ENCODE data around the gene SIGLEC1.

SIGLEC1 gene

GRCh38 chr20:3729378-3729777 lies 17.0 kb upstream of the SIGLEC1 start:
- no peaks in the 10 kb centered on the region for H3K9me3 ChIP-seq (ENCODE audit: control insufficient read depth in 1 of 2, low read length in 2 of 2)
- H3K4me3 ChIP-seq (ENCODE audit: low read depth in 1 of 2, low read length in 2 of 2): no peak overlapping the region
- H3K27ac ChIP-seq (ENCODE audit: low read depth, low read length): no peak overlapping the region
- peaks cover 17 to 22% of the 10 kb centered on the region in 2 donors for H3K27me3 ChIP-seq (ENCODE audit: control insufficient read depth in 1 of 2, insufficient read depth in 2 of 2, low read length in 2 of 2)
- peaks cover 4 to 8% of the 10 kb centered on the region in 2 donors for H3K4me1 ChIP-seq (ENCODE audit: control insufficient read depth in 1 of 2, insufficient read depth in 2 of 2, low read length in 2 of 2)
- H3K9ac ChIP-seq (ENCODE audit: low read depth in 1 of 2, low read length in 2 of 2): no peak overlapping the region
- H3K36me3 ChIP-seq (ENCODE audit: control insufficient read depth in 1 of 2, insufficient read depth in 2 of 2, low read length in 2 of 2): no peaks in the 10 kb centered on the region

GRCh38 chr20:3728876-3729275 lies 16.5 kb upstream of the SIGLEC1 start:
- H3K36me3 ChIP-seq (ENCODE audit: control insufficient read depth in 1 of 2, insufficient read depth in 2 of 2, low read length in 2 of 2): no peaks in the 10 kb centered on the region
- peaks cover 17 to 22% of the 10 kb centered on the region in 2 donors for H3K27me3 ChIP-seq (ENCODE audit: control insufficient read depth in 1 of 2, insufficient read depth in 2 of 2, low read length in 2 of 2)
- no peaks in the 10 kb centered on the region for H3K9me3 ChIP-seq (ENCODE audit: control insufficient read depth in 1 of 2, low read length in 2 of 2)
- no peak overlapping the region for H3K4me3 ChIP-seq (ENCODE audit: low read depth in 1 of 2, low read length in 2 of 2)
- no peak overlapping the region for H3K9ac ChIP-seq (ENCODE audit: low read depth in 1 of 2, low read length in 2 of 2)
- peaks cover 0 to 3% of the 10 kb centered on the region in 2 donors for H3K4me1 ChIP-seq (ENCODE audit: control insufficient read depth in 1 of 2, insufficient read depth in 2 of 2, low read length in 2 of 2)
- H3K27ac ChIP-seq (ENCODE audit: low read depth, low read length): no peak overlapping the region

- Histone ChIP-seq H3K36me3 (ENCODE audit: control insufficient read depth in 1 of 2, insufficient read depth in 2 of 2, low read length in 2 of 2) (no peaks in the 10 kb centered on the region), H3K4me1 (ENCODE audit: control insufficient read depth in 1 of 2, insufficient read depth in 2 of 2, low read length in 2 of 2) (no peaks in the 10 kb centered on the region), H3K9me3 (ENCODE audit: control insufficient read depth in 1 of 2, low read length in 2 of 2) (no peaks in the 10 kb centered on the region), H3K9ac (ENCODE audit: low read depth in 1 of 2, low read length in 2 of 2) (no peak overlapping the region), H3K27me3 (ENCODE audit: control insufficient read depth in 1 of 2, insufficient read depth in 2 of 2, low read length in 2 of 2) (peaks cover 17 to 21% of the 10 kb centered on the region in 2 donors), H3K27ac (ENCODE audit: low read depth, low read length) (no peak overlapping the region), H3K4me3 (ENCODE audit: low read depth in 1 of 2, low read length in 2 of 2) (no peak overlapping the region)
Measured at GRCh38 chr20:3728354-3728753, 16.0 kb upstream of the SIGLEC1 start.

DNA sequence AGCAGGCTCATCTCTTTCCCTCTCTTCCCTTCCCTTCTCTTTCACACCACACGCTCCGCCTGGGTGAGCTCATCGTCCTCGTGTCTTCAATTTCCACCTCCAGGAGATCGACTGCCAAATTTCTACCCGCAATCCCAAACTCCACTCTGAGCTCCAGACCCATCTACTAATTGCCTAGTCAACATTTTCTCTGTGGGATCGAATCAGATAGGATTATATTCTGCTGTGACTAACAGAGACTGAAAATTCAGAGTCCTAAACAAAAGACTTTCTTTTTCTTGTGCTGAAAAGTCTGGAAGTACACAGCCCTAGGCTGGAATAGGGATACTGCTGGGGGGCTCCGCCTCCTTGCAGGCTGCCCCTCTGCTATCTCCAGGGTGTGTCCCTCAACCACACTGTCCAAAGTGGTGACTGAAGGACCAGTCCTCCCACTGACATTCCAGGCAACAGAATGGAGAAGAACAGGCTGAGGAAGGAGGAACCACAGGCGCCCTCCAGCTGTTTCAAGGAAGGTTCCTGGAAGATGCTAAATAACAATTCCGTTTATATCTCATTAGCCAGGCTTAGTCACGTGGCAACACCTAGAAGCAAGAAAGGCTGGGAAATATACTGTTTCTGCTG lies 15.1 kb upstream of the SIGLEC1 start:
- Histone ChIP-seq H3K27me3 (ENCODE audit: control insufficient read depth in 1 of 2, insufficient read depth in 2 of 2, low read length in 2 of 2) (peaks cover 9 to 14% of the 10 kb centered on the region in 2 donors), H3K4me3 (ENCODE audit: low read depth in 1 of 2, low read length in 2 of 2) (no peak overlapping the region), H3K36me3 (ENCODE audit: control insufficient read depth in 1 of 2, insufficient read depth in 2 of 2, low read length in 2 of 2) (no peaks in the 10 kb centered on the region), H3K9ac (ENCODE audit: low read depth in 1 of 2, low read length in 2 of 2) (no peak overlapping the region), H3K4me1 (ENCODE audit: control insufficient read depth in 1 of 2, insufficient read depth in 2 of 2, low read length in 2 of 2) (no peaks in the 10 kb centered on the region), H3K27ac (ENCODE audit: low read depth, low read length) (no peak overlapping the region), H3K9me3 (ENCODE audit: control insufficient read depth in 1 of 2, low read length in 2 of 2) (no peaks in the 10 kb centered on the region)

- no peaks in the 10 kb centered on the region for H3K36me3 ChIP-seq (ENCODE audit: control insufficient read depth in 1 of 2, insufficient read depth in 2 of 2, low read length in 2 of 2)
- H3K9ac ChIP-seq (ENCODE audit: low read depth in 1 of 2, low read length in 2 of 2): no peak overlapping the region
- H3K4me1 ChIP-seq (ENCODE audit: control insufficient read depth in 1 of 2, insufficient read depth in 2 of 2, low read length in 2 of 2): no peaks in the 10 kb centered on the region
- no peak overlapping the region for H3K27ac ChIP-seq (ENCODE audit: low read depth, low read length)
- H3K27me3 ChIP-seq (ENCODE audit: control insufficient read depth in 1 of 2, insufficient read depth in 2 of 2, low read length in 2 of 2): peaks cover 9 to 12% of the 10 kb centered on the region in 2 donors
- no peaks in the 10 kb centered on the region for H3K9me3 ChIP-seq (ENCODE audit: control insufficient read depth in 1 of 2, low read length in 2 of 2)
- no peak overlapping the region for H3K4me3 ChIP-seq (ENCODE audit: low read depth in 1 of 2, low read length in 2 of 2)
Measured at GRCh38 chr20:3724356-3724755, 12.0 kb upstream of the SIGLEC1 start.

DNA sequence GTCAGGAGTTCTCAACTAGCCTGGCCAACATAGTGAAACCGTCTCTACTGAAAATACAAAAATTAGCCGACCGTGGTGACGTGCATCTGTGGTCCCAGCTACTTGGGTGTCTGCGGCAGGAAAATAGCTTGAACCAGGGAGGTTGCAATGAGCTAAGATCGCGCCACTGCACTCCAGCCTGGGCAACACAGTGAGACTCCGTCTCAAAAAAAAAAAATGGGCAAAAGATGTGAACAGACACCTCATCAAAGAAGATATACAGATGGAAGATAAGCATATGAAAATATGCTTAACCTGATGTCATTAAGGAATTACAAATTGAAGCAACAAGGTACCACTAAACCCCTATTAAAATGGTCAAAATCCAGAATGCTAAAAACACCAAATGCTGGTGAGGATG lies 10.9 kb upstream of the SIGLEC1 start:
- H3K4me1 ChIP-seq (ENCODE audit: control insufficient read depth in 1 of 2, insufficient read depth in 2 of 2, low read length in 2 of 2): no peaks in the 10 kb centered on the region
- H3K36me3 ChIP-seq (ENCODE audit: control insufficient read depth in 1 of 2, insufficient read depth in 2 of 2, low read length in 2 of 2): no peaks in the 10 kb centered on the region
- no peak overlapping the region for H3K4me3 ChIP-seq (ENCODE audit: low read depth in 1 of 2, low read length in 2 of 2)
- no peak overlapping the region for H3K9ac ChIP-seq (ENCODE audit: low read depth in 1 of 2, low read length in 2 of 2)
- no peak overlapping the region for H3K27ac ChIP-seq (ENCODE audit: low read depth, low read length)
- no peaks in the 10 kb centered on the region for H3K9me3 ChIP-seq (ENCODE audit: control insufficient read depth in 1 of 2, low read length in 2 of 2)
- peaks cover 9 to 10% of the 10 kb centered on the region in 2 donors for H3K27me3 ChIP-seq (ENCODE audit: control insufficient read depth in 1 of 2, insufficient read depth in 2 of 2, low read length in 2 of 2)

- Histone ChIP-seq H3K4me1 (ENCODE audit: control insufficient read depth in 1 of 2, insufficient read depth in 2 of 2, low read length in 2 of 2) (no peaks in the 10 kb centered on the region), H3K27me3 (ENCODE audit: control insufficient read depth in 1 of 2, insufficient read depth in 2 of 2, low read length in 2 of 2) (peaks cover 7 to 9% of the 10 kb centered on the region in 2 donors), H3K4me3 (ENCODE audit: low read depth in 1 of 2, low read length in 2 of 2) (no peak overlapping the region), H3K9ac (ENCODE audit: low read depth in 1 of 2, low read length in 2 of 2) (no peak overlapping the region), H3K36me3 (ENCODE audit: control insufficient read depth in 1 of 2, insufficient read depth in 2 of 2, low read length in 2 of 2) (no peaks in the 10 kb centered on the region), H3K27ac (ENCODE audit: low read depth, low read length) (no peak overlapping the region), H3K9me3 (ENCODE audit: control insufficient read depth in 1 of 2, low read length in 2 of 2) (no peaks in the 10 kb centered on the region)
Measured at GRCh38 chr20:3721912-3722311, 9.5 kb upstream of the SIGLEC1 start.

- Histone ChIP-seq H3K27ac (ENCODE audit: low read depth, low read length) (no peak overlapping the region), H3K9me3 (ENCODE audit: control insufficient read depth in 1 of 2, low read length in 2 of 2) (no peaks in the 10 kb centered on the region), H3K27me3 (ENCODE audit: control insufficient read depth in 1 of 2, insufficient read depth in 2 of 2, low read length in 2 of 2) (peaks cover 7 to 9% of the 10 kb centered on the region in 2 donors), H3K4me3 (ENCODE audit: low read depth in 1 of 2, low read length in 2 of 2) (no peak overlapping the region), H3K36me3 (ENCODE audit: control insufficient read depth in 1 of 2, insufficient read depth in 2 of 2, low read length in 2 of 2) (no peaks in the 10 kb centered on the region), H3K9ac (ENCODE audit: low read depth in 1 of 2, low read length in 2 of 2) (no peak overlapping the region), H3K4me1 (ENCODE audit: control insufficient read depth in 1 of 2, insufficient read depth in 2 of 2, low read length in 2 of 2) (no peaks in the 10 kb centered on the region)
Measured at GRCh38 chr20:3720626-3721025, 8.2 kb upstream of the SIGLEC1 start.

- Histone ChIP-seq H3K4me1 (ENCODE audit: control insufficient read depth in 1 of 2, insufficient read depth in 2 of 2, low read length in 2 of 2) (no peaks in the 10 kb centered on the region), H3K36me3 (ENCODE audit: control insufficient read depth in 1 of 2, insufficient read depth in 2 of 2, low read length in 2 of 2) (no peaks in the 10 kb centered on the region), H3K27ac (ENCODE audit: low read depth, low read length) (no peak overlapping the region)
Measured at GRCh38 chr20:3720068-3720467, 7.7 kb upstream of the SIGLEC1 start.

DNA sequence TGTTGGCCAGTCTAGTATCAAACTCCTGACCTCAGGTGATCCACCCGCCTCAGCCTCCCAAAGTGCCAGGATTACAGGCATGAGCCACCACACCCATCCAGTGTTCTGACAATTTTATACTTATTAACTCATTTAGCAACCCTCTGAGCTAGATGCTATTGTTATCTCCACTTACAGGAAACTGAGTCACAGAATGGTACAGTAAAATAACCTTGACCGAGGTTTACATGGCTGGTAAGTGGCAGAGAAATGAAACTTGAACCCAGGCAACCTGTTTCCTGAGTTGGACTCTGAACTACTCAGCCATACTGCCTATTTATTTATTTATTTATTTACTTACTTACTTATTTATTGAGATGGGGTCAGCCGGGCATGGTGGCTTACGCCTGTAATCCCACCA lies 6.6 kb upstream of the SIGLEC1 start:
- Histone ChIP-seq H3K36me3 (ENCODE audit: control insufficient read depth in 1 of 2, insufficient read depth in 2 of 2, low read length in 2 of 2) (no peaks in the 10 kb centered on the region), H3K9me3 (ENCODE audit: control insufficient read depth in 1 of 2, low read length in 2 of 2) (no peaks in the 10 kb centered on the region), H3K4me1 (ENCODE audit: control insufficient read depth in 1 of 2, insufficient read depth in 2 of 2, low read length in 2 of 2) (no peaks in the 10 kb centered on the region), H3K9ac (ENCODE audit: low read depth in 1 of 2, low read length in 2 of 2) (no peak overlapping the region), H3K27ac (ENCODE audit: low read depth, low read length) (no peak overlapping the region), H3K4me3 (ENCODE audit: low read depth in 1 of 2, low read length in 2 of 2) (no peak overlapping the region), H3K27me3 (ENCODE audit: control insufficient read depth in 1 of 2, insufficient read depth in 2 of 2, low read length in 2 of 2) (peaks cover 7% of the 10 kb centered on the region in 2 donors)

More at GRCh38 chr20:3720068-3720467, 7.7 kb upstream of the SIGLEC1 start:
- no peak overlapping the region for H3K9ac ChIP-seq (ENCODE audit: low read depth in 1 of 2, low read length in 2 of 2)
- H3K9me3 ChIP-seq (ENCODE audit: control insufficient read depth in 1 of 2, low read length in 2 of 2): no peaks in the 10 kb centered on the region
- H3K27me3 ChIP-seq (ENCODE audit: control insufficient read depth in 1 of 2, insufficient read depth in 2 of 2, low read length in 2 of 2): peaks cover 7 to 9% of the 10 kb centered on the region in 2 donors
- H3K4me3 ChIP-seq (ENCODE audit: low read depth in 1 of 2, low read length in 2 of 2): no peak overlapping the region
